Measurements from ENCODE around the gene CACTIN.

The CACTIN gene

DNA sequence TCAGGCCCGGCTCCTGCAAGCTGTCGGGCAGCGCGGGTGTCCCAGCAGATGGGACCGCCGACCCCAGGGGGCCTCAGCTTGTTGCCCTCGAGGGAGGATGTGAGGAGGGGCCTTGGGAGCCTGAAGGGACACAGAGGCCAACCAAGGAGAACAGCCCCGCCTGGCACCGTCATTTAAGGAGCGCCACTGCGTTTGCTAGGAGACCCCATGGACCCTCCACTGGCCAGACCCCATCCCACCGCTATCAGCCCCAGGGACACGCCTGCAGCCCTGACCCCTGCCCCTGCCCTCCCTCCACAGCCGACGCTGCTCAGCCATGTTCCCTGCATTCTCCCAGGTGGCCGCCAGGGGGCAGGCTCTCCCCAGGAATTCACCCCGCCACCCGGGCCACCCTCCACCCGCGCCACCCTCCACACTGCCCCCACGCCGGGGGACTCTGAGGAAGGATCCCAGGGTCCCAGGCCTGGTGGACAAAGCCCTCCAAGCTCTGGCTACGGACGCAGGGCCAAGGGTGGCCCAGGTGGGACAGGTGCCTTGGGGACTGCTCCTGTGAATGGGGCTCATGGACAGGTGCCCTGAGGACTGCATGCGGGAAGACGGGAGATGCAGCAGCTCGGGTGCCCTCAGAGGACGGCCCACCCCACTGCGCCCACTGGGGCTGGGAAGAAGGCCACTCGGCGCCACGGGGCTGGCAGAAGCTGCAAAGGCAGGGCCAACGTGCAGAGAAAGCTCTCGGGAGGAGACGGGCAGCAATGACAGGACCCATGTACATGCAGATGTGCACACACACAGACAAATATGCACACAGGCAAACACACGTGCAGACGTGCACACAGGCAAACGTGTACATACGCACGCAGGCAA, 39.3 kb upstream of the CACTIN start:
- no peak for DNase-seq (ENCODE audit: extremely low read depth, low read depth)
- TF ChIP-seq CTCF (IDR thresholded peaks at IDR 0.05; ENCODE audit: low read depth, low read length) = peak; percentile 84

DNA sequence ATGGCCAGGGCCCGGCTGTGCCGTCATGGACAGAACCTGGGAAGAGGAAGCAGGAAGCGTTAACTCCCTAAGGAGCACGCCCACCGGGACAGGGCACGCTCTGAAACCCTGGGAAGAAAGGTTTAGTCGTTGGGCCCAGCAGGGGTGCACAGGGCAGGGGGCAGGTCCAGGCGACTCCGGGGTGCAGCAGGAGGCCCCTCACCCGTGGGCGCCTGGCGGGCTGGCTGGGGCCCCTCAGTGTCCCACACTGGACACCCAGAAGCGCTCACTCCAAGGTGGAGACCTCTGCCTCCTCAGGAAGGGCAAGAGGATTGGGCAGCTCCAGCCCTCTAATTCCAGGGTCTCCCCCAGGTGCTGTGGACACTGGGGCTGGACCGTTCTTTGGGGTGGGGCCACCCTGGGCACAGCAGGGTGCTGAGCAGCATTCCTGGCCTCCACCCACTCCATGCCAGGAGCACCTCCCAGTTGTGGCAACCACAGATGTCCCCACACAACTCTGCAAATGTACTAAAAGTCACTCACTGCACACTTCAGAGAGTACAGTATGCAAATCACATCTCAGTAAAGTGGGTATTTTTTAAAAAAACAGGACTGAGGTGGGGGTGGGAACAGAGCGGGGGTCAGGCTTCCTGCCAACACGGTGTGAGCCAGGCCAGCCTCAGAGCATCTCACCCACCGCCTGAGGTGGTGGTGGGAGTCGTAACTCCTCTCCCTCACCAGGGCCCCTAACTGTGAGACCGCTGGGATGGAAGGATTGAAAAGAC, 38.5 kb upstream of the CACTIN start:
- no peak for DNase-seq (ENCODE audit: extremely low read depth, low read depth)

GRCh38 chr19:3663838-3664237, 37.2 kb upstream of the CACTIN start:
- TF ChIP-seq CTCF (IDR thresholded peaks at IDR 0.05; ENCODE audit: low read depth, low read length) = no peak
- DNase-seq (ENCODE audit: extremely low read depth, low read depth) = no peak

More for the DNA sequence above, 38.5 kb upstream of the CACTIN start:
- no peak for TF ChIP-seq CTCF (IDR thresholded peaks at IDR 0.05; ENCODE audit: low read depth, low read length)

GRCh38 chr19:3661284-3662238, 35.0 kb upstream of the CACTIN start:
- TF ChIP-seq CTCF (IDR thresholded peaks at IDR 0.05; ENCODE audit: low read depth, low read length) = no peak
- no peak for DNase-seq (ENCODE audit: extremely low read depth, low read depth)

GRCh38 chr19:3660493-3661219, 34.1 kb upstream of the CACTIN start:
- no peak for DNase-seq (ENCODE audit: extremely low read depth, low read depth)
- no peak for TF ChIP-seq CTCF (IDR thresholded peaks at IDR 0.05; ENCODE audit: low read depth, low read length)

DNA sequence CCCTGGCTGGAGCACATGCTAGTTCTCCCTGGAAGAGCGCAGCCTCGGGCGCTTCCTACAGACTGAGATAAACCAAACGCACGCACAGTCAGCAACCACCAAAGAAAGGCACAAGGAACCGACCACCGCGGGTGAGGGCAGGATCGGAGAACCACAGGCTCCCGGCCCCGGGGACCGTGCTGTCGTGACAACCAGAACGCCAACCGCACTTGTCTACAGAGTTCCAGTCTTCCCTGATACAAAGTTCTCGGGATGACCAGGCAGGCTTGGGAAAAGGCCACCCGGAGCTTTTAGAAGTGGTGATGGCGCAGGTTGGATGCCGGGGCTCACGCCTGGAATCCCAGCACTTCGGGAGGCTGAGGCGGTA, 33.1 kb upstream of the CACTIN start:
- DNase-seq (ENCODE audit: extremely low read depth, low read depth) = no peak
- no peak for TF ChIP-seq CTCF (IDR thresholded peaks at IDR 0.05; ENCODE audit: low read depth, low read length)
